Activated CD4-positive, alpha-beta T cell treated with anti-CD3 and anti-CD28 coated beads, Interleukin-2, amount 50 U/mL, for 1 hour (primary cell): ENCODE results near the gene EVC2.
"Not testable (repeated sequence)": the region's sequence is repeated elsewhere in the genome, so short reads cannot be mapped to it uniquely, and the experiment has no call there.

ENCODE experiments used
- DNase-seq: peaks from one replicate; pipeline ENCODE4 v3.0.0-alpha.2; 2020

EVC2 gene

DNA sequence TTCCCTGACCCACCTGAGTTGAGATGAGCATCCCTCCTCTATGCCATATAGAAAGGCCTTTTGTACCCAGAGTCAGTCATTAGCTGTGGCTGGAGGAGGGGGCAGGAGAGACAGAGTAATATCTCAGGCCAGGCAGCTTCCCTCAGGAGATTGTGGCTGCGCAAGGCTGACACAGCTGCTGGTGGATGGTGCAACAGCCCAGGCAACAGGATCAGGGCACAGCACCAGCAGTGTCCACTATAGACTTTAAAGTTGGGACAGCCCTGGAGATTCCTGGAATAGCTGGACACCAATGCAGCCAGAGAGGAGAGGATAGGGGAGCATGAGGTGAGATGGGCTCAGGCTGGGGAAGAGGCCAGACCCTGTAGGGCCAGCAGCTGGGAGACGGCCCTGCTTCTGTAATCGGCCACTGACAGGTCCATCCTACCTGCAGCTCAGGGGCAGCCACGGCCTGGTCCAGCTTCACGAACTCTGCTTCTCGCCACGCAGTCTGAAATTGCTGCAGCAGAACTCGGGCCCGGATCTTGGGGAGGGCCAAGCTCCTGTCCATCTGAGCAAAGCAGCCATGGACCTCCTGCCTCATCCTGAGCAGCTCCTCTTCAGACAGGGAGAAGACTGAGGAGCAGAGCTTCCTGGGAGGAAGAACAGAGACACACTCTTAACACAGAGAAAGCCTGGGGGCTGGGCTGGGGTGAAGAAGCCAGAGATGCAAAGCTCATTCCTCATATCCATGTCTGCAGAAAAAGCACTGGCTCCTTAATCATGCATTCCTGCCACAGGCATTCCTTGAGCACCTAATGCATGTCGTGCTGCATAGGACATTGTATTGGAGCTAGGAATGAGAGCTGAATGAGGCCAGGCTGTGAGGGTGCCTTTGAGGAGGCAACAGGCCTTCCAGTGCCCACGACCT lies 90.1 kb downstream of the EVC2 start:
- no peak for DNase-seq

- DNase-seq = no peak
Measured at GRCh38 chr4:5616331-5616950, 91.9 kb downstream of the EVC2 start.

GRCh38 chr4:5615496-5616075 lies 92.8 kb downstream of the EVC2 start:
- DNase-seq = no peak

DNA sequence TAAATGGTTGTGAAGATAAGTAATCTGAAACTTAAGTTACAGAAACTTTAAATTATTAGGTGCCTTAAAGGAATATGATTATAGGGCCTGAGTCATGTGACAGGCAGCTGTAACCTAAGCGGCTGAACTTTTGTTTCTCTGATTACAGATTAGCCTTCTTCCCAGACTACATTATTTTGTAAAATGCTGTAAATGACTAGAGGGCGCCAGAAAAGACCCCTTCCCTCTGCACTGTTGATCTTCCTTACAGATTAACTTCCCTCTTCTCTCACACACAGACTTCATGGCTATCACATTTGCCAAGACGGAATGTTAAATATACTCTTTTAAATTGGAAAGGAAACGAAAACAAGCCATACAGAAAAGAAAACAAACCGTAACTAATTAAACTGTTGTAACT lies 96.6 kb downstream of the EVC2 start:
- no peak for DNase-seq

DNA sequence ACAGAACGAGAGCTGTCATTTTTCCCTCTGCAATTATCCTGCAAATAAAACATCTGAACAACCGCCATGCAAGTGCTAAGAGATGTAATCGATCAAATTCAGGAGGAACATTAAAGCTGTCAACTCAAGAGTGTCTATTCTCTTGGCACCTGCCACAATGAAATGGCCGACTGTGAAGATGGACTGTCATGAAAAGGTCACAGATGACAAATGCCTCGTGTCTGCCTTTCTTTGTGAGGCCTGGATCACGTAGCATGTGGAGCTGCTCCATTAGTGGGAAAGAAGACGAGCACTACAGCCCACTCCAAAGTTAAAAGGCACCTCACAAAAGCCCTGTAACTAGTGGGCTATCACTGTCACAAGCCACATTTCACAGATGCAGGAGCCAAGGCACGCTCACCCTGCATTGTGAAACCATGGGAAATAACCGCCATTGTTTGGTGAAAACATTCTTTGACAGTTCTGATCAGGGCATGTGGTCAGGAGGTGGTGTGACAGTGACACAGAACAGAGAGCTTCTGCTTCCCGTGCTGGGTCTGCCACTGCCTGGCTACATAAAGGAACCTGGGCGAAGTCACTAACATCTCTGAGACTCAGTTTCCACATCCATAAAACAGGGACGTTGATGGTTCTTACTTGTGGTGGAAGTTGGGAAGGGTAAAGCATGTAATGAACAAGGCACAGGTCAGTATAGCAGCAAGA lies 98.9 kb downstream of the EVC2 start:
- DNase-seq = no peak

GRCh38 chr4:5593828-5594227 lies 114.5 kb downstream of the EVC2 start:
- not testable (repeated sequence) for DNase-seq

GRCh38 chr4:5592272-5592671 lies 116.1 kb downstream of the EVC2 start:
- DNase-seq = no peak

DNA sequence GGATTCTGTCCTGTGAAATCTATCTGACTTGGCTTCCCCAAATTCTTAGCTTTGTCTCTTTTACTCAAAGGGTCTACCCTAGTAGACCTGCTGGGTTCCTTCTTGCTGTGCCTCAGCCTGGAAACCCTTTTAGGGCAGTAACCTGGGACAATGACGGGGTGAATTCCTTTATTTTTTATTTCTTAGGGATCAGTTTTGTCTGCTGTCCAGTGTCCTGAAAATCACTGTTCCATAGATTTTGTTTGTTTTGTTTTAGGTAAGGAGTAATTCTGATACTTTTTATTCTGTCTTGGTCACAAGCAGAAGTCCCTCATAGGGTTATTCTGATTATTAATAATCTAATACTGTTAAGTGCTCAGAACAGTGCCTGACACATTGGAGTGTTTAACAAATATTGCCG lies 118.9 kb downstream of the EVC2 start:
- no peak for DNase-seq

DNA sequence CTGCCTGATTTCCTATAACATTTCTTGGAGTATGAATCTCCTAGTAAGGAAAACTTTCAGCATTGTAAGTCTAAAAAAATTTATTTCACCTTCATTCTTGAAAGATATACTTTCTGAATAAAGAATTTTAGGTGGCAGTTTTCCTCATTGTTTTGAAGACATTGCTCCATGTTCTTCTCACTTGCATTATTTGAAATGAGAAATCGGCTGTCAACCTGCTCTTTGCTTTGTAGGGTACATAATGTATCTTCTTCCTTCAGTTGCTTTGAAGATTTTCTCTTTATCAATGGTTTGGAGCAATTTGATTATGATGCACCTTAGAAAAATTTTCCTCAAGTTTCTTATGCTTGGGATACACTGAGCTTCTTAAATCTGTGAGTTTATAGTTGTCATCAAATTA lies 120.3 kb downstream of the EVC2 start:
- DNase-seq = no peak

DNA sequence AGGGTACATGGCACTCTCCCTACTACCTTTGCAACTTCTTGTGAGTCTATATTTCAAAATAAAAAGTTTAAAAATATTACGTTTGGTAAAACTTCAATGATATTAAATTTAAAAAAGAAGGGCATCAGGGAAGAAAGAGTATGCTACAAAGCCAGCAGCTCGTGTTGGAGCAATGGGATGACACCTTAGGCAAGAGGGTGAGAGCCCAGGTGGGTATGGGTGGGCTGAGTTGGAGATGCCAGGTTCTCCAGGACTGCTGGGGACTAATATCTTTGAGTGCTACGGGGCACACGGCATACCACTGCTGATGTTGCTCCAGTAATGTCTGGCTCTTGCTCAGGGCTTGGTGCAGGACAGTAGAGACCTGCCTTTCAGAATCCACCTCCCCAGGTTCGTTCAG lies 132.4 kb downstream of the EVC2 start:
- no peak for DNase-seq

DNA sequence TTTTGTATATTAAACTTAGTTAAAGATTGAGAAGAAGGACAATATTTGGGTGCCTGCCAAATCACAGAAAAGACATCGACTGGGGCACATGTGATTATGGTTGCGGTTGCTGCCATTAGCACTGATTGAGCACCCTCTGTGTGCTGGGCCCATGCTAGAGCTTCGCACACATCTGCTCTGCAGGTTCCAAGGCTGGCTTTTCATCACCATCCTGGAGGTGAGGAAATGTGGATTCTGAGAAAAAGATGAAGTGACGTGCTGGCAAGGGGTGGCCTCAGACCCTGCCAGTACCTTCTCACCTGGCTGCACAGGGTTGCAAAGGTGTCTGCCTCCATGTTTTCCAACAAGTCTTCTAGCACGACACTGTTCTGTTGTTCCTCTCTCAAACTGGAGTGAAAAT lies 134.0 kb downstream of the EVC2 start:
- DNase-seq = no peak

DNA sequence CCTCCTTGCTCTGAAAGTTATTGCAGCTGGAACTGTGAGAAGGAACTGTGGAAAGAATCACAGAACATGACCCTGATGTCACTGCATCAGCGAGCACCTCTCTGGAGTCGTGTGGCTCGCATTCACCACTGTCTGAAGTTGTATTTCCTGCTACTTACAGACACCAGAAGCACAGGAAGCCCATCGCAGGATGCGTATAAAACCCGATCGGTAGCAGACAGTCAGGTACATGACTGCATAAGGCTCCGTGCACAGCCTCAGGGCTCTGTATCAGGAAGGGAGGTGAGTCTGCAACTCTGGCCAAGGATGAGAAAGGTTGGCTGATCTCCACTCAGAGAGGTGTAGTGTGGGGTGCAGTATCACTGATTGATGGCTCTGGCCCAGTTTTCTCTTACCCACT lies 134.4 kb downstream of the EVC2 start:
- DNase-seq = no peak

GRCh38 chr4:5572751-5573150 lies 135.6 kb downstream of the EVC2 start:
- no peak for DNase-seq

GRCh38 chr4:5572114-5572513 lies 136.2 kb downstream of the EVC2 start:
- DNase-seq = no peak

GRCh38 chr4:5571646-5572045 lies 136.7 kb downstream of the EVC2 start:
- DNase-seq = no peak

DNA sequence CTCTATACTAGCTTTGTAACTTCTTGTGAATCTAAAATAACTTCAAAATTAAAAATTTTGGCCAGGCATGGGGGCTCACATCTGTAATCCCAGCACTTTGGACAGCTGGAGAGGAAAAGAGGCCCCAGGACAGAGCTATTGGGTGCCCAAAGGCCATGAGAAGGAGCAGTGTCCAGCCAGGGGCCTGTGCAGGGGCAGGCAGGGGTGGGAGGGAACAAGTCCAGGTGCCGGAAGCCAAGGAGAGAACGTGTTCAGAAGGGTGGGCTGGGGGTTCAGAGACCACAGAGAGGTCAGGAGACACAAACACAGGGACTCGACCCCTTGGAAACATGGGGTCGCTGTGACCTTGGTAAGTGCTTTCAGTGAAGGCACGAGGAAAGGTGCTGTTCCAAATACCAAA lies 138.9 kb downstream of the EVC2 start:
- no peak for DNase-seq

GRCh38 chr4:5568931-5569330 lies 139.4 kb downstream of the EVC2 start:
- DNase-seq = no peak

- no peak for DNase-seq
Measured at GRCh38 chr4:5568336-5568735, 140.0 kb downstream of the EVC2 start.

DNA sequence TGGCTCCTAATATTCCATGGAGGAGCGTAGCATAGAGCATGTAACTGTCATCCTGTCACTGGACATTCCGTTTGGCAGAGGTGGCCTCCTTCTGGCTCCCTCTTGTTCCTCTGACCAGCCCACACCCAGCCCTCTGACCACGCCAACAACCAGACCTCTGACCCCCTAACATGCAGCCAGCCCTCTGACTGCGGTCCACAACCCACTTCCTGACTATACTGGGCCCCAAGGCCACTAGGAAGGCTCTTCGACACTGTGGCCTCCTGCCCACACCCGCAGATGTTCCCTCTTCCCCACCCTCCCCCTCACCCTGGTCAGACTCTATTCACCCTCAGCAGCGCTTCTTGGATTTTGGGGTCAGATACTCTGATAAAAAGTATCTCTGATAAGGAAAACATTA lies 141.4 kb downstream of the EVC2 start:
- DNase-seq = no peak

GRCh38 chr4:5566526-5566925 lies 141.8 kb downstream of the EVC2 start:
- no peak for DNase-seq

DNA sequence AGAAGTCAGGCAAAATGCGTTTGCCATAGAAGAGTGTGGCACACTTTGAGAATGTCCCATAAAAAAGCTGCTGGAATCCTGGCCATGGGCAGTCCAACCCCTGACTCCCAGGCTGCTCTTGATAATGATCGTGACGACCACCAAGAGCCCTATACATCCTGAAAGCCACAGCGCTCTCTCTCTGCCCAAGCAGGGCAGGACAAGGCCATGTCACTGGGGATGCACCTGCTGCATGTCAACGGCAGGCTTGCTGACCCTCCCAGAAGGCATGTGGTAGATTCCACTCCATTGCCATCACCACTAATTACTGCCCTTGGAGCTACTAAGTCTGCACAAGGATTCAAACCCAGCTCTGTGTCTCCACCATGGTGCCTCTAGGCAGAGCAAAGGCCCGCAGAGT lies 144.5 kb downstream of the EVC2 start:
- DNase-seq = no peak

DNA sequence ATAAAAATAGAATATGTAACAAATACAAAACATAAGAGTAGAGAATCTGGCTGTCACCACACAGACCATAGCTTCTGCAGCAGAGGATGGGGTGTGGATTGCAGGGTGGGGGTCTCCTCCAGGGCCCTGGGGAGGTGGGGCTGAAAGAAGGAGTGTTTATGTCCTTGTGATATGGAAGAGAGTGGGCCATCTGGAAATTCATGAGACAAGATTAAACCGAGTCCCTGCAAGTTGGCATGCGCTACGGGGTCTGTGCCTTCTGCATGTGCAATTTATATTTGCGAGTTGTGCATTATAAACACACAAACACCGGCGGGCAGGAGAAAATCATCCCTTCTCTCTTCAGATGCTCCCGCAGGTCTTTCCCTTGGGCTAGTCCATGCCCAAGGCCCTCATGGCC lies 145.9 kb downstream of the EVC2 start:
- no peak for DNase-seq

DNA sequence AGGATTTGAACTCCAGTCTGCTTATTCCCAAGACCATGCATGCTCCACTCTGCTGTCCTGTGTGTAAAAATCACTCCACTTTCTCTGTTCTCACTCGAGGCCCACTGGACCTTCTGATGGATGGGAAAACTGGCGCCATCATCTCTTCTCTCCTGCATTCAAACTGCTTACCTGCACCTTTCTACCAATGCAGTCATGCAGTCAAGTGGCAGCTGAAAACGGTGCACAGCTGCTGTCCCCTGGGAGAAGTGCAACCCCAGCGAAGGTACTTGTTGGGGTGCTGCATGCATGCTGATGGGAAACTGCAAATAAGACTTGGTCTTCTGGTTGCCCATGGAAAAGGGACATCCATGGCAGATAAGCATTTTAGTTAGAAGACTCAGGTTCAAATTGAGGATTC lies 147.1 kb downstream of the EVC2 start:
- DNase-seq = no peak

DNA sequence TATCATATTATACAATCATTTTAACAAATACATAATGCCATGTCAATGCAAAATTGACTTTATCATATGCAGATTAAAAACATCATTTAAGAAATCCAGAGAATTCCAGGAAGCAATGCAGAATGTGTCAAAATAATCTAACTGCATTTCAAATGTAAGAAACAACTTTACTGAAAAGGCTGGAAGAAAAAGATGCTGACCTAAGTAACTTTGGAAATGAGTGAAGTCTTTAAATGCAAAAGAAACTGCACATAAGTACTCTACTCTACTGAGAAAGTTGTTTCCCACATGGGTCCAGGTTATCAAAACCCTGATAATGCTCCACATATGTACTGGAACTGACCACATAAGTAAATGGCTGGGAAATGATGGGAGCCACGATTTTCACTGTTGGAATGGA lies 149.9 kb downstream of the EVC2 start:
- no peak for DNase-seq
